NCI-H460 (cell line): ENCODE data around the gene GFAP. TPM values are rescaled to one million over a fixed set of nuclear protein-coding genes. Genes with fewer than 3 reads are reported as not detected.

Experiments
- DNase-seq: peaks from one replicate; pipeline ENCODE4 v3.0.0-alpha.2; 2016; ENCODE audit warnings: low read depth; ENCODE audit errors: extremely low read depth
- small RNA-seq, 2 experiments: library from RNA; depleted of rRNA; stranded (forward); fragments of <200 nt; gene quantifications; one replicate each; pipeline ENCODE3, GENCODE V24; 2014
- total RNA-seq: library from RNA; depleted of rRNA; stranded (reverse); fragments of >200 nt; shearing (Covaris generic); gene quantifications from 2 replicates; pipeline ENCODE4 v1.2.3, GENCODE V29; 2014; rRNA removed

Gene GFAP
- total RNA-seq, 1 experiment from 2014 or later, result 0.32 TPM

GRCh38 chr17:44867841-44868240 is 47.5 kb downstream of the GFAP start:
- DNase-seq, result no peak

GRCh38 chr17:44865931-44866330 is 49.4 kb downstream of the GFAP start:
- no peak for DNase-seq

GRCh38 chr17:44865231-44865660 is 50.1 kb downstream of the GFAP start:
- peak; percentile 69 for DNase-seq

DNA sequence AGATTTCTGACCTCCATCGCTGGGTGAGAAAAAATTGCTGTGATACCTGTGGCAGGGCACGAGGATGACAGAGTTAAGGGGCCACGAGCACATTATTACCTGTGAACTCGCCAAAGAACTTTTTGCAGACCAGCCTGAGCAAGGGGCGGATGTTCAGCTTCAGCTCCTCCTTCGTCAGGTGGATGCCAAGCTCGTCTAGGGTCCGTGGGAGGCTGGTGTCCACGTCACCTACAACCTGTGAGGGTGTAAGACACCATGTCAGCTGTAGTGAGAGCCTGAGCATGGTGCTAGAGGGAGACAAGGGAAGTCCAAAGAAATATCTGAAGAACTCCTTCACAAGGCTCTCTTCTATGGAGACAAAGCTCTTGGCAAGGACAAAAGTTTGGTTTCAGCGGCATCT is 50.5 kb downstream of the GFAP start:
- DNase-seq, result no peak

DNA sequence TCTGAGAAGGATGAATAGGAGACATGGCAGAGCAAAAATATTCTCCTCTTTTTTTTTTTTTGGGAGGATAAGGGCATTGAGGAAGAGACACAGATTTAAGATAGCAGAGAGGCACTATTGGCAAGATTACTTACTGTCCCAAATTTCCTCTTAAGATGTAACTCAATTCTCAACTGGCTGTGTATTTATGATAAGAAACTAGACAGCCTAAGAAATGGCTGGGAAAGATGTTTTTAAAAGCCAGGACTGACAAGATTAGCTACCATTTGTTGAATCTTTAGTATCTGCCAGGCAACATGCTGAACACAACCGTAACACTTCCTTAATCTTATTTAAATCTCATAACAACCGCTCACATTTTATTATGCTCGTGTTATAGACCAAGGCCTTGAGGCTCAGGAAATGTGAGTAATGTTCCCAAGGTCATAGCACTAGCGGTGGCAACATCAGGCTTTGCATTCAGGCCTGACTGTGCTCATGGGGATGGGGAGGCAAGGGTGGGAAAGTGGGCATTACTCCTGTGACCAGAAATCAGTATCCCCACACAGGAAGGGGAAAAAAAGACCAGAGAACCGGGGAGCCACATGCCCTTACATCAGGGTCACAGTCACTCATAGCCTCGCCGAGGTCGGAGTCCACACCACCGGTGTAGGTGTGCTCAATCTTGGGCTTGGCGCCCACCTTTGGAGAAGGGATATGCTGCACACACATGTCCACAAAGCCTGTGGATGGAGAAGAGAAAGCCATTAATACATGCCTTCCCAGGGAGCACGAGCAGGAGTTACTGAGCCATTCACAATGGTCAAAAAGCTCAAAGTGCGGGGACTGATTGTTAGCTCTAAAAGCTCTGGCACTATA is 52.0 kb downstream of the GFAP start:
- no peak for DNase-seq

- DNase-seq, result no peak
These were observed 52.9 kb downstream of the GFAP start for GRCh38 chr17:44862278-44862914.

- DNase-seq, result no peak
These were observed 55.6 kb downstream of the GFAP start for GRCh38 chr17:44859701-44860100.

DNA sequence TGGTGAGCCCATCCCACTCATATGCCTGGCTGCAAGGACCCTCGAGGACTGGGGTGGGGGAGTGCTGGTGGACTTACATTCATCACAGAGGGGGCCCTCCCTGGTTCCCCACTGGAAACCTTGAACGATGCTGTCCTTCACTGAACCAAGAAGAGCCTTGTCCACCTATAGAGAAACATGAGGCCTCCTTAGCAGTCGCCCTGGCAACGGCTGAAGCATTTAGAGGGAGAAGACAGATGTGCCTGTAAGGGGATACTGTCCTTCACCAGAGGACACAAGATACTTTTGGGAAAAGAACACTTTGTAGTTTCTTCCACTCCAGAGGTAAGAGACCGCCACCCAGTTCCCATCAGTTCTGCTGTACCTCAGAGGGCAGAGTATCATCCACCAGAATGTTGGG is 61.1 kb downstream of the GFAP start:
- no peak for DNase-seq

Small RNA genes lying within 50 kb of the gene (small RNA-seq; reads per million reads assigned to genes)
- gene CCDC103, result 0 reads per million in 2 experiments
- 0 to 0.04 reads per million in 2 experiments for gene MIR6783
- gene RN7SL405P, result 0 reads per million in 2 experiments

Other genes with a start within 250 kb of the GFAP start
- 46.0 and 49.1 TPM in 2 replicates for gene CCDC43, start 225.7 kb downstream of the GFAP start, total RNA-seq
- 11.5 and 12.9 TPM in 2 replicates for gene DBF4B, start 206.8 kb downstream of the GFAP start, total RNA-seq
- gene ADAM11, start 156.5 kb downstream of the GFAP start, total RNA-seq, result 0.75 and 0.94 TPM in 2 replicates
- 4.4 and 5.2 TPM in 2 replicates for gene GJC1, start 85.2 kb downstream of the GFAP start, total RNA-seq
- not detected in 2 replicates for gene HIGD1B, start 67.6 kb downstream of the GFAP start, total RNA-seq
- gene EFTUD2, start 16.1 kb downstream of the GFAP start, total RNA-seq, result 112 and 137 TPM in 2 replicates
- 11.0 and 12.7 TPM in 2 replicates for gene KIF18B, start 32.3 kb upstream of the GFAP start, total RNA-seq
- gene C1QL1, start 52.8 kb upstream of the GFAP start, total RNA-seq, result 0.72 and 0.84 TPM in 2 replicates
- 22.8 and 24.0 TPM in 2 replicates for gene DCAKD, start 136.1 kb upstream of the GFAP start, total RNA-seq
- 88.9 and 561 TPM in 2 replicates for gene NMT1, start 145.8 kb upstream of the GFAP start, total RNA-seq
- gene PLCD3, start 217.0 kb upstream of the GFAP start, total RNA-seq, result 92.9 and 99.6 TPM in 2 replicates
- 12.0 and 12.3 TPM in 2 replicates for gene ACBD4, start 220.2 kb upstream of the GFAP start, total RNA-seq
- gene HEXIM1, start 233.0 kb upstream of the GFAP start, total RNA-seq, result 11.5 and 19.0 TPM in 2 replicates
- 4.0 and 6.4 TPM in 2 replicates for gene HEXIM2, start 246.4 kb upstream of the GFAP start, total RNA-seq